ENCODE measurements around the gene ABCB8.

Gene ABCB8

DNA sequence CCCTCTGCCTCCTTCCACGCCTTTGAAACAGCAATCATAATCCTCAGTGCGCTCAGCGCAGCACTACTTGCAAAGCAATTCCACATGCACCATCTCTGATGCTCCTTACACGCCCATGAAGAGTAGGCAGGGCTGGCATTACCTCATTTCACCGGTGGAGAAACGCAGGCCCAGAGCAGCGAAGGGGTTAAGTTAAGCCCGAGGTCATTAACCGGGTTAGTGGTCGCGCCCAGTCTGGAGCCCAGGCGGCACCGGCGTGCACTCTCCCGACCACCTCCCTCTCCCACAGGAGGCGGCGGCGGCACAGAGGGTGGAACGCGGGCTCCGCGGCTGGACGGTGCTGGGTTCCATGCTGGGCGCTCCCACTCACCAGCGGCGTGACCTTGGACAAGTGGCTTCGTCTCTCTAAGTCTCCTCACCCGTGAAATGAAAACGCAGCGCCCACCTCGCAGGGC is 51.8 kb downstream of the ABCB8 start (continued):
- TF ChIP-seq, protein P1, sequence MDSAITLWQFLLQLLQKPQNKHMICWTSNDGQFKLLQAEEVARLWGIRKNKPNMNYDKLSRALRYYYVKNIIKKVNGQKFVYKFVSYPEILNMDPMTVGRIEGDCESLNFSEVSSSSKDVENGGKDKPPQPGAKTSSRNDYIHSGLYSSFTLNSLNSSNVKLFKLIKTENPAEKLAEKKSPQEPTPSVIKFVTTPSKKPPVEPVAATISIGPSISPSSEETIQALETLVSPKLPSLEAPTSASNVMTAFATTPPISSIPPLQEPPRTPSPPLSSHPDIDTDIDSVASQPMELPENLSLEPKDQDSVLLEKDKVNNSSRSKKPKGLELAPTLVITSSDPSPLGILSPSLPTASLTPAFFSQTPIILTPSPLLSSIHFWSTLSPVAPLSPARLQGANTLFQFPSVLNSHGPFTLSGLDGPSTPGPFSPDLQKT (IDR thresholded peaks at IDR 0.05; ENCODE audit: borderline replicate concordance, low read depth, low read length), result no peak
- TF ChIP-seq, protein P2, sequence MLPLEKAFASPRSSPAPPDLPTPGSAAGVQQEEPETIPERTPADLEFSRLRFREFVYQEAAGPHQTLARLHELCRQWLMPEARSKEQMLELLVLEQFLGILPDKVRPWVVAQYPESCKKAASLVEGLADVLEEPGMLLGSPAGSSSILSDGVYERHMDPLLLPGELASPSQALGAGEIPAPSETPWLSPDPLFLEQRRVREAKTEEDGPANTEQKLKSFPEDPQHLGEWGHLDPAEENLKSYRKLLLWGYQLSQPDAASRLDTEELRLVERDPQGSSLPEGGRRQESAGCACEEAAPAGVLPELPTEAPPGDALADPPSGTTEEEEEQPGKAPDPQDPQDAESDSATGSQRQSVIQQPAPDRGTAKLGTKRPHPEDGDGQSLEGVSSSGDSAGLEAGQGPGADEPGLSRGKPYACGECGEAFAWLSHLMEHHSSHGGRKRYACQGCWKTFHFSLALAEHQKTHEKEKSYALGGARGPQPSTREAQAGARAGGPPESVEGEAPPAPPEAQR (tag by site-specific recombination; IDR thresholded peaks at IDR 0.05), result no peak
- TF ChIP-seq, protein P3, sequence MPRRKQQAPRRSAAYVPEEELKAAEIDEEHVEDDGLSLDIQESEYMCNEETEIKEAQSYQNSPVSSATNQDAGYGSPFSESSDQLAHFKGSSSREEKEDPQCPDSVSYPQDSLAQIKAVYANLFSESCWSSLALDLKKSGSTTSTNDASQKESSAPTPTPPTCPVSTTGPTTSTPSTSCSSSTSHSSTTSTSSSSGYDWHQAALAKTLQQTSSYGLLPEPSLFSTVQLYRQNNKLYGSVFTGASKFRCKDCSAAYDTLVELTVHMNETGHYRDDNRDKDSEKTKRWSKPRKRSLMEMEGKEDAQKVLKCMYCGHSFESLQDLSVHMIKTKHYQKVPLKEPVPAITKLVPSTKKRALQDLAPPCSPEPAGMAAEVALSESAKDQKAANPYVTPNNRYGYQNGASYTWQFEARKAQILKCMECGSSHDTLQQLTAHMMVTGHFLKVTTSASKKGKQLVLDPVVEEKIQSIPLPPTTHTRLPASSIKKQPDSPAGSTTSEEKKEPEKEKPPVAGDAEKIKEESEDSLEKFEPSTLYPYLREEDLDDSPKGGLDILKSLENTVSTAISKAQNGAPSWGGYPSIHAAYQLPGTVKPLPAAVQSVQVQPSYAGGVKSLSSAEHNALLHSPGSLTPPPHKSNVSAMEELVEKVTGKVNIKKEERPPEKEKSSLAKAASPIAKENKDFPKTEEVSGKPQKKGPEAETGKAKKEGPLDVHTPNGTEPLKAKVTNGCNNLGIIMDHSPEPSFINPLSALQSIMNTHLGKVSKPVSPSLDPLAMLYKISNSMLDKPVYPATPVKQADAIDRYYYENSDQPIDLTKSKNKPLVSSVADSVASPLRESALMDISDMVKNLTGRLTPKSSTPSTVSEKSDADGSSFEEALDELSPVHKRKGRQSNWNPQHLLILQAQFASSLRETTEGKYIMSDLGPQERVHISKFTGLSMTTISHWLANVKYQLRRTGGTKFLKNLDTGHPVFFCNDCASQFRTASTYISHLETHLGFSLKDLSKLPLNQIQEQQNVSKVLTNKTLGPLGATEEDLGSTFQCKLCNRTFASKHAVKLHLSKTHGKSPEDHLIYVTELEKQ (tag by site-specific recombination; IDR thresholded peaks at IDR 0.05; ENCODE audit: borderline replicate concordance), result no peak
- TF ChIP-seq ZNF658 (tag by site-specific recombination; IDR thresholded peaks at IDR 0.05) (no peak), SP2 (tag by site-specific recombination; IDR thresholded peaks at IDR 0.05) (peak; percentile 14; the same call in 1 of the 2 replicates), ZNF600 (tag by site-specific recombination; IDR thresholded peaks at IDR 0.05) (peak; percentile 76), FEZF1 (tag by site-specific recombination; IDR thresholded peaks at IDR 0.05) (no peak), ZNF174 (tag by site-specific recombination; IDR thresholded peaks at IDR 0.05) (no peak), MYNN (tag by site-specific recombination; IDR thresholded peaks at IDR 0.05; ENCODE audit: borderline replicate concordance) (no peak; the same call in 1 of the 2 replicates), ZEB2 (tag by site-specific recombination; IDR thresholded peaks at IDR 0.05) (peak; percentile 77), MZF1 (tag by site-specific recombination; IDR thresholded peaks at IDR 0.05; ENCODE audit: borderline replicate concordance) (no peak), ZFP37 (tag by site-specific recombination; IDR thresholded peaks at IDR 0.05) (peak; percentile 89), GFI1B (tag by site-specific recombination; IDR thresholded peaks at IDR 0.05) (no peak)
- TF ChIP-seq, protein P4, sequence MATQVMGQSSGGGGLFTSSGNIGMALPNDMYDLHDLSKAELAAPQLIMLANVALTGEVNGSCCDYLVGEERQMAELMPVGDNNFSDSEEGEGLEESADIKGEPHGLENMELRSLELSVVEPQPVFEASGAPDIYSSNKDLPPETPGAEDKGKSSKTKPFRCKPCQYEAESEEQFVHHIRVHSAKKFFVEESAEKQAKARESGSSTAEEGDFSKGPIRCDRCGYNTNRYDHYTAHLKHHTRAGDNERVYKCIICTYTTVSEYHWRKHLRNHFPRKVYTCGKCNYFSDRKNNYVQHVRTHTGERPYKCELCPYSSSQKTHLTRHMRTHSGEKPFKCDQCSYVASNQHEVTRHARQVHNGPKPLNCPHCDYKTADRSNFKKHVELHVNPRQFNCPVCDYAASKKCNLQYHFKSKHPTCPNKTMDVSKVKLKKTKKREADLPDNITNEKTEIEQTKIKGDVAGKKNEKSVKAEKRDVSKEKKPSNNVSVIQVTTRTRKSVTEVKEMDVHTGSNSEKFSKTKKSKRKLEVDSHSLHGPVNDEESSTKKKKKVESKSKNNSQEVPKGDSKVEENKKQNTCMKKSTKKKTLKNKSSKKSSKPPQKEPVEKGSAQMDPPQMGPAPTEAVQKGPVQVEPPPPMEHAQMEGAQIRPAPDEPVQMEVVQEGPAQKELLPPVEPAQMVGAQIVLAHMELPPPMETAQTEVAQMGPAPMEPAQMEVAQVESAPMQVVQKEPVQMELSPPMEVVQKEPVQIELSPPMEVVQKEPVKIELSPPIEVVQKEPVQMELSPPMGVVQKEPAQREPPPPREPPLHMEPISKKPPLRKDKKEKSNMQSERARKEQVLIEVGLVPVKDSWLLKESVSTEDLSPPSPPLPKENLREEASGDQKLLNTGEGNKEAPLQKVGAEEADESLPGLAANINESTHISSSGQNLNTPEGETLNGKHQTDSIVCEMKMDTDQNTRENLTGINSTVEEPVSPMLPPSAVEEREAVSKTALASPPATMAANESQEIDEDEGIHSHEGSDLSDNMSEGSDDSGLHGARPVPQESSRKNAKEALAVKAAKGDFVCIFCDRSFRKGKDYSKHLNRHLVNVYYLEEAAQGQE (tag by site-specific recombination; IDR thresholded peaks at IDR 0.05), result no peak

DNA sequence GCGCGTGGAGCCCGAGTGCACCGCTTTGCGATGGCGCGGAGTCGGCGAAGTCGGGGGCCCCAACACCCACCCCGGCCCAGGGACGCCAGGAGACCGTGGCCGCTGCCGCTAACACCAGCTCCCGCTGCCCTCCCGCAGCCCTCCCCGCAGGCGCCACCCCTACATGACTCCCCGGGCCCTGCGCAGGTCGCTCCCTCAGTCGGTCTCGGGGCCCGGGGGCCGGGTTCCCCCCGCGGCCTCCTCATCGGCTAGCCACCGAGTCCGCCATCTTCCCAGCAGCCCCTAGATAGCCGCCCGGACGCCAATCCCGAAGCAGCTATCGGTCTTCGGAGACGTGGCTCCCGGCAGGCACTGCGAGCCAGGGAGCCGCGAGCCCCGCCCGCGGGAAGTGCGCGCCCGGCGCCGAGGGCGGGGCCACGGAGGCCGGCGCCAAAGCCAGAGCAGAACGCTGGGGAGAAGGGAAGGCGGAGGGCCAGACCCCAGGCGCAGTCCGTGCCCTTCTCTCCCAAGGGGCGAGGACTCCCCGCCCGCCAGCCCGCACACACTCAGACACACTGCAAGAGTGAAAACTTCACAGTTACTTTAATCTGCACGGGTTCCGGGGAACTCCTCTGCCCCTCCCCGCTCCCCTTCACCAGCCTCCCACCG is 52.4 kb downstream of the ABCB8 start, which contains the start of gene FASTK:
Gene FASTK, minus strand, starts transcription at position 288 of the 648 bp plus-strand sequence. Its CDS starts 43 bp downstream, at position 245.
- POLR2A ChIA-PET, result interaction anchor here (0.6 to 2.0 kb wide), 15 partner anchors 9 to 146 kb away, joined by 3 to 17 read pairs (median 5); partner anchors contain the start of genes ABCB8, ABCF2 and CDK5
- Histone ChIP-seq H3K4me1 (ENCODE audit: control insufficient read depth, insufficient read depth, low read length) (peaks cover 7% of the 10 kb centered on the region; the same call in 1 of the 2 replicates), H3K4me3 (ENCODE audit: low read depth, low read length) (peak within 1 kb of the TSS; percentile 89), H3K27ac (ENCODE audit: extremely low read depth, low read depth, low read length) (peak within 1 kb of the TSS; percentile 75), H3K9me3 (ENCODE audit: control insufficient read depth, insufficient read depth, low read depth, low read length) (no peaks in the 10 kb centered on the region), H3K36me3 (ENCODE audit: control insufficient read depth in 2 of 2, insufficient read depth in 1 of 2, low read length in 2 of 2) (peaks cover 0 to 39% of the 10 kb centered on the region in 2 experiments; a peak in 1 of 3 replicates)
- CTCF ChIA-PET, result interaction anchor here (0.6 to 1.6 kb wide), 5 partner anchors 8 to 36 kb away, joined by 3 to 8 read pairs (median 4); no protein-coding TSS in a partner anchor
- TF ChIP-seq ZNF600 (tag by site-specific recombination; IDR thresholded peaks at IDR 0.05) (peak; percentile 98), SP2 (tag by site-specific recombination; IDR thresholded peaks at IDR 0.05) (peak; percentile 62), ZNF132 (tag by site-specific recombination; IDR thresholded peaks at IDR 0.05; ENCODE audit: borderline replicate concordance) (no peak)
- TF ChIP-seq, protein P3 (tag by site-specific recombination; IDR thresholded peaks at IDR 0.05; ENCODE audit: borderline replicate concordance), result no peak

Measured in HEK293 (cell line).